ENCODE results near the gene FARSB.

The FARSB gene

DNA sequence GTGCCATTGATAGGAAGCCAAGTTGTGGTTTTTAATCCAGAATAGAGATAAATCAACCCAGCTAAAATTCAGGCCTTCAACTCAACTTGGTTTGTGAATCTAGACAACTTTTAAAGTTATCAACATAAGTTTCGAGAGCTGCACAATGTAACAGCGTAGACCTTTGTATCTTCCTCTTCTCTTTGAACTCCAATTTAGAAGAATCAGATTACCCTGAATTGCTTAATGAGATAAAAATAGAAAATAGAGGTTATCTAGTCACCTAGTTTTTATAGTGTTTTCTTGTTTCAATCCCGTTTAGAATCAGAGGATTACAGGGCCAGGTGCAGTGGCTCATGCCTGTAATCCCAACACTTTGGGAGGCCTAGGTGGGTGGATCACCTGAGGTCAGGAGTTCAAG lies 27.9 kb upstream of the FARSB start:
- Histone ChIP-seq H3K36me3 (no peaks in the 10 kb centered on the region), H3K9me3 (no peaks in the 10 kb centered on the region), H3K4me1 (no peaks in the 10 kb centered on the region), H3K27me3 (no peaks in the 10 kb centered on the region), H3K4me3 (ENCODE audit: low read depth, low read length) (no peak overlapping the region)
- TF ChIP-seq, protein P1, sequence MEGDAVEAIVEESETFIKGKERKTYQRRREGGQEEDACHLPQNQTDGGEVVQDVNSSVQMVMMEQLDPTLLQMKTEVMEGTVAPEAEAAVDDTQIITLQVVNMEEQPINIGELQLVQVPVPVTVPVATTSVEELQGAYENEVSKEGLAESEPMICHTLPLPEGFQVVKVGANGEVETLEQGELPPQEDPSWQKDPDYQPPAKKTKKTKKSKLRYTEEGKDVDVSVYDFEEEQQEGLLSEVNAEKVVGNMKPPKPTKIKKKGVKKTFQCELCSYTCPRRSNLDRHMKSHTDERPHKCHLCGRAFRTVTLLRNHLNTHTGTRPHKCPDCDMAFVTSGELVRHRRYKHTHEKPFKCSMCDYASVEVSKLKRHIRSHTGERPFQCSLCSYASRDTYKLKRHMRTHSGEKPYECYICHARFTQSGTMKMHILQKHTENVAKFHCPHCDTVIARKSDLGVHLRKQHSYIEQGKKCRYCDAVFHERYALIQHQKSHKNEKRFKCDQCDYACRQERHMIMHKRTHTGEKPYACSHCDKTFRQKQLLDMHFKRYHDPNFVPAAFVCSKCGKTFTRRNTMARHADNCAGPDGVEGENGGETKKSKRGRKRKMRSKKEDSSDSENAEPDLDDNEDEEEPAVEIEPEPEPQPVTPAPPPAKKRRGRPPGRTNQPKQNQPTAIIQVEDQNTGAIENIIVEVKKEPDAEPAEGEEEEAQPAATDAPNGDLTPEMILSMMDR (IDR thresholded peaks at IDR 0.05; ENCODE audit: low read depth, low read length), result no peak
- DNase-seq, result no peak

DNA sequence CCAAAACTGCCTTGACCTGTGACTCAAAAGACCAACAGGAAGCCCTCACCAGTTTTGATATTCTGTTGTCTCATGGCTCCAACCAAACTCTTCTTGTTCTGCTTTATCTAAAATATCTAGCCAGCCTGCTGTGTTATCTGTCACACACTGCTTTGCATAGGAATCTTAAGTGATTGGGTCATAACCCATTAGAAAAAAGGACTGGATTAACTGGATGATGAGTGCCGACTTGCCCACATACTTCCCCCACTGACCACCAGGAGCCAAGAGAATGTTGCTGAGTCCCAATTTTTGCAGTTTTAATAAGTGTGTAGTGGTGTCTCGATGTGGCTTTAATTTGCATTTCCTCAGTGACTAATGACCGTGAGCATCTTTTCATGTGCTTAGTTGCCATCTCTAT lies 22.1 kb upstream of the FARSB start:
- Histone ChIP-seq H3K4me3 (ENCODE audit: low read depth, low read length) (no peak overlapping the region), H3K4me1 (no peaks in the 10 kb centered on the region), H3K36me3 (no peaks in the 10 kb centered on the region), H3K9me3 (no peaks in the 10 kb centered on the region), H3K27me3 (no peaks in the 10 kb centered on the region)
- DNase-seq, result no peak
- TF ChIP-seq, protein P1 (IDR thresholded peaks at IDR 0.05; ENCODE audit: low read depth, low read length), result peak; percentile 42

DNA sequence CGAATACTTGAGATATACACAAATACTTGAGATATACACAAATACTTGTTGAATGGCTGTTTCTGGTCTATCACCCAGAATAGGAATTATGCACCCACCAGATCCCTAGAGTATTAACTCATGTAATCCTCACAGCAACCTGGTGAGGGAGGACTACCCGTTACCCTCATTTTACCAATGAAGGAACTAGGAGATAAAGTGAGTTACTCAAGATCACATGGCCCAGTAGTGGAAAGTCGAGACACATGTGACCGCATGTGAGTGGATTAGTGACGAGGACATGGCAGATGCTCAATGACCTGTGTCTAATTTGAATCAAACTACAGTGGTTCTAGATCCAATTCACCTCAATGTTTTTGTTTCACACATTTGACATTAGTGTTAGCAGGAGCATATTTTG lies 18.0 kb upstream of the FARSB start:
- Histone ChIP-seq H3K4me3 (ENCODE audit: low read depth, low read length) (no peak overlapping the region), H3K36me3 (no peaks in the 10 kb centered on the region), H3K4me1 (peaks cover 2% of the 10 kb centered on the region; the same call in 1 of the 2 replicates), H3K27me3 (no peaks in the 10 kb centered on the region), H3K9me3 (no peaks in the 10 kb centered on the region)
- TF ChIP-seq, protein P1 (IDR thresholded peaks at IDR 0.05; ENCODE audit: low read depth, low read length), result no peak
- no peak for DNase-seq

DNA sequence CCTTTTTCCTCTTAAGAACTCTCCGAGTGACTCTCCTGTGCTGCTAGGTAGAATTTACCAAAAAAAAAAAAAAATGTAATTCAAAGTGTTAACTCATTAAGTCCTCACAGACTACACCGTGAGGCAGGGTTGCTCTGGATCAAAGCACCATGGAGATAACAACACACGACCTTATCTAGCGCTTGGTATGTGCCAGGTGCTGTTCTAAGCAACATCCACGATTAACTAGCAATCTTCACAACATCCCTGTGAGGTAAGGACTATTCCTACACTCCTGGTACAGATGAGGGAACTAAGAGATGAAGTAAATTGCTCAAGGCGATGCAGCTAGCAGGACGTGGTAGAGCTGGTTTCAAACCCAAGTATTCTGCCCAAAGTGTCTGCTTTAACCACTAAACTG lies 17.4 kb upstream of the FARSB start:
- Histone ChIP-seq H3K4me1 (peaks cover 3% of the 10 kb centered on the region; the same call in 1 of the 2 replicates), H3K36me3 (no peaks in the 10 kb centered on the region), H3K27me3 (no peaks in the 10 kb centered on the region)

DNA sequence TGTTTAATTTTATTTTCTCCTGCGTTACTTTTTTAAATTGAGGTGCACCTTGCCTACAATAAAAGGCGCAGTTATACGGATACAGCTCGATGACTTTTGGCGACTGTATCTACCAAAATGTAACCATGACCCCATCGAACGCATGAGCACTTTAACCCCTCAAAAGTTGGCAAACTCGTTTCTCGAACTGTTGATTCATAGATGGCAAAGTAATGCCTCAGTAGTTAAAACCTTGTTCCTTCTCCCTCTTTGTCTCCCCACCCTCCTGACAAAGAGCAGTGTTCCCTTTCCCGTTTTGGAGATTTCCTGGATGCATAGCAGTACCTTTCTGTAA lies 16.1 kb upstream of the FARSB start:
- peak overlapping the region; percentile 71 for H3K4me3 ChIP-seq (ENCODE audit: low read depth, low read length)
- H3K9me3 ChIP-seq, result no peaks in the 10 kb centered on the region
- TF ChIP-seq, protein P1 (IDR thresholded peaks at IDR 0.05; ENCODE audit: low read depth, low read length), result no peak
- H3K27me3 ChIP-seq, result no peaks in the 10 kb centered on the region
- no peaks in the 10 kb centered on the region for H3K36me3 ChIP-seq
- DNase-seq, result no peak
- peaks cover 3% of the 10 kb centered on the region; the same call in 1 of the 2 replicates for H3K4me1 ChIP-seq

More for the DNA sequence above, 17.4 kb upstream of the FARSB start:
- no peak for DNase-seq
- Histone ChIP-seq H3K9me3 (no peaks in the 10 kb centered on the region), H3K4me3 (ENCODE audit: low read depth, low read length) (no peak overlapping the region)
- TF ChIP-seq, protein P1 (IDR thresholded peaks at IDR 0.05; ENCODE audit: low read depth, low read length), result no peak

DNA sequence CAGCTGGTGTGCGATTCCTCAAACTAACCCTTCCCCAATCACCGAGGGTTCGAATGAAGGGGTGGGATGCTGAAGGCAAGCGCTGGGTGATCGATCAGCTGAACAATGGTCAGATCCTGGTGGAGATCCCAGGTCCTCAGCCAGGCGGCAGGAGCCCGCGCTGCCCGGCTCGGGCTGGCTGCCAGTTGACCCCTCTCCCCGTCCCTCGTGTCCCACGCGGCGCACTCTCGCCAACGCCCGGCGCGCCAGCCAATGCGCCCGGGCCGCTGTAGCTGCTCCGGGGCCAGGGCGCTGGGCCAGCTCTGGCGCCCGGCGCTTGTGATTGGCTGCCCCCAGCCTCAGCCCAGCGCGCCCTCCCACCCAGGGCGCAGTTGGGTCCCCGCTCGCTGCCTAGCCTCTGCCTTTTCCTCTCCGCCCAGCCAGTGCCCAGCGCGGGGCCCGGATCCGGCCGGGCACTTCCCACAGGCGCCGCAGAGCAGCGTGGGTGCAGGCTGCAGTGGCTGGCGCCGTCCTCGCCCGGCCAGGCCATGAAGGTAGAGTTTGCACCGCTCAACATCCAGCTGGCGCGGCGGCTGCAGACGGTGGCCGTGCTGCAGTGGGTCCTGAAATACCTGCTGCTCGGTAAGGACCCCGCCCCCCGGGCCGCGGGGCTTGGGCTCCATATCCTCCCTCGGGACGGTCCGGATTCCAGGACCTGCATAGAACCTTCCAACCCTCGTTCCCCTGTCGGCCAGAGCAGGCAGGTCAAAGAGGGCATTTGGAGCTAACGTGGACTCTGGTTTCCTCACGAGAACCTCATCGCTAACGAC lies 15.6 kb upstream of the FARSB start, which contains the start of gene MOGAT1:
TSS of gene MOGAT1 (plus strand) at position 400 of the 809 bp plus-strand sequence. CDS start at position 528, 128 bp downstream.
- DNase-seq, result peak; percentile 79
- Histone ChIP-seq H3K4me3 (ENCODE audit: low read depth, low read length) (peak within 1 kb of the TSS; percentile 71), H3K4me1 (peaks cover 3% of the 10 kb centered on the region; the same call in 1 of the 2 replicates), H3K36me3 (no peaks in the 10 kb centered on the region), H3K27me3 (no peaks in the 10 kb centered on the region), H3K9me3 (no peaks in the 10 kb centered on the region)
- TF ChIP-seq, protein P1 (IDR thresholded peaks at IDR 0.05; ENCODE audit: low read depth, low read length), result peak; percentile 20

Measured in BE2C (cell line).